ENCODE results near the gene KCNAB2.

- TF ChIP-seq ZNF274 (IDR thresholded peaks at IDR 0.05; ENCODE audit: low read depth, low read length) (no peak), YY1 (IDR thresholded peaks at IDR 0.05; ENCODE audit: insufficient read depth, insufficient read length) (no peak)
Measured at GRCh38 chr1:6121021-6121421, 75.3 kb downstream of the KCNAB2 start.
